Pulmonary artery endothelial cell (primary cell): Measurements from ENCODE around the gene FAM170B. TPM values are rescaled to one million over a fixed set of nuclear protein-coding genes. Genes with fewer than 3 reads are reported as not detected.

ENCODE experiments used
- DNase-seq: peaks from one replicate; pipeline ENCODE4 v3.0.0-alpha.2; 2011; ENCODE audit warnings: low read depth, low spot score
- total RNA-seq: library from RNA; depleted of rRNA; stranded (reverse); fragments of >200 nt; gene quantifications from 2 replicates; pipeline ENCODE4 v1.2.3, GENCODE V29; 2014

Gene FAM170B
- total RNA-seq, 1 donor from 2014 or later = not detected

- no peak for DNase-seq
These were observed 27.4 kb downstream of the FAM170B start for GRCh38 chr10:49106451-49106850.

GRCh38 chr10:49105076-49105475 is 28.7 kb downstream of the FAM170B start:
- no peak for DNase-seq

GRCh38 chr10:49104323-49104722 is 29.5 kb downstream of the FAM170B start:
- no peak for DNase-seq

- DNase-seq = no peak
These were observed 30.1 kb downstream of the FAM170B start for GRCh38 chr10:49103761-49104160.

GRCh38 chr10:49099046-49099445 is 34.8 kb downstream of the FAM170B start:
- no peak for DNase-seq

- DNase-seq = no peak
These were observed 36.9 kb downstream of the FAM170B start for GRCh38 chr10:49096890-49097445.

- DNase-seq = no peak
These were observed 39.2 kb downstream of the FAM170B start for GRCh38 chr10:49094646-49095045.

GRCh38 chr10:49093922-49094321 is 39.9 kb downstream of the FAM170B start:
- DNase-seq = no peak

- DNase-seq = no peak
These were observed 41.3 kb downstream of the FAM170B start for GRCh38 chr10:49092477-49092876.

GRCh38 chr10:49091450-49092210 is 42.2 kb downstream of the FAM170B start:
- DNase-seq = no peak

- DNase-seq = no peak
These were observed 43.0 kb downstream of the FAM170B start for GRCh38 chr10:49090696-49091380.

- DNase-seq = no peak
These were observed 43.6 kb downstream of the FAM170B start for GRCh38 chr10:49090189-49090575.

GRCh38 chr10:49089557-49090188 is 44.1 kb downstream of the FAM170B start:
- no peak for DNase-seq

- DNase-seq = no peak
These were observed 44.7 kb downstream of the FAM170B start for GRCh38 chr10:49089152-49089551.

- no peak for DNase-seq
These were observed 46.9 kb downstream of the FAM170B start for GRCh38 chr10:49086889-49087288.

- DNase-seq = no peak
These were observed 50.6 kb downstream of the FAM170B start for GRCh38 chr10:49083261-49083660.

- DNase-seq = no peak
These were observed 51.1 kb downstream of the FAM170B start for GRCh38 chr10:49082766-49083165.

GRCh38 chr10:49081547-49082275 is 52.1 kb downstream of the FAM170B start:
- DNase-seq = no peak
